ENCODE results near the gene PRRT2. TPM values are rescaled to one million over a fixed set of nuclear protein-coding genes. Genes with fewer than 3 reads are reported as not detected.

The PRRT2 gene
- total and polyA plus RNA-seq, 4 donors: 5.3 to 36.6 (median 20.7) TPM

GRCh38 chr16:29815032-29815721, 3.2 kb downstream of the PRRT2 start:
- WGBS, 2 donors: 4 to 5% methylated on average over 39 of the region's 39 CpGs
- Histone ChIP-seq H3K4me3 (ENCODE audit: low read length in 2 of 2) (peak overlapping the region in 1 of 2 donors; percentile 24), H3K27ac (ENCODE audit: low read depth in 1 of 2, low read length in 2 of 2) (peak overlapping the region in 1 of 2 donors; percentile 79), H3K36me3 (ENCODE audit: control insufficient read depth in 1 of 2, insufficient read depth in 2 of 2, low read length in 1 of 2) (no peaks in the 10 kb centered on the region), H3K4me1 (ENCODE audit: control insufficient read depth in 1 of 2, insufficient read depth in 2 of 2, low read length in 2 of 2) (no peaks in the 10 kb centered on the region), H3K9me3 (ENCODE audit: control insufficient read depth, low read length) (no peaks in the 10 kb centered on the region), H3K27me3 (ENCODE audit: control insufficient read depth in 1 of 2, insufficient read depth in 2 of 2, low read length in 1 of 2) (no peaks in the 10 kb centered on the region)
- DNase-seq (peak in 1 of 2 donors; percentile 66), ATAC-seq (ENCODE audit: low FRiP score) (no peak)
- intact Hi-C loops (cut with DNase I): loop anchor here (5.0 to 10.0 kb wide), 3 partner anchors 47 to 950 kb away; partner anchors contain the start of genes CDIPT (in 1 of the 2), CFAP119 (in 1 of the 2), HIRIP3 (in 1 of the 2) and INO80E (in 1 of the 2)

- Histone ChIP-seq H3K4me1 (ENCODE audit: control insufficient read depth in 1 of 2, insufficient read depth in 2 of 2, low read length in 2 of 2) (no peaks in the 10 kb centered on the region), H3K9me3 (ENCODE audit: control insufficient read depth, low read length) (no peaks in the 10 kb centered on the region), H3K27ac (ENCODE audit: low read depth in 1 of 2, low read length in 2 of 2) (peak within 1 kb of the TSS; percentile 10 to 79), H3K4me3 (ENCODE audit: low read length in 2 of 2) (peak within 1 kb of the TSS; percentile 44 to 60), H3K27me3 (ENCODE audit: control insufficient read depth in 1 of 2, insufficient read depth in 2 of 2, low read length in 1 of 2) (no peaks in the 10 kb centered on the region), H3K36me3 (ENCODE audit: control insufficient read depth in 1 of 2, insufficient read depth in 2 of 2, low read length in 1 of 2) (no peaks in the 10 kb centered on the region)
- DNase-seq (peak; percentile 99), ATAC-seq (ENCODE audit: low FRiP score) (peak; percentile 87)
- intact Hi-C loops (cut with DNase I): loop anchor here (5.0 to 10.0 kb wide), 3 partner anchors 46 to 949 kb away; partner anchors contain the start of genes CDIPT (in 1 of the 2), CFAP119 (in 1 of the 2), HIRIP3 (in 1 of the 2) and INO80E (in 1 of the 2)
- 0% methylated on average over 59 to 70 of the region's 70 CpGs for WGBS, 2 donors
These were observed 4.0 kb downstream of the PRRT2 start, which contains the start of gene PAGR1 for GRCh38 chr16:29815793-29816693. TSS of gene PAGR1 (plus strand) at chr16:29816152. CDS start at chr16:29816526, 374 bp downstream.

- peak; percentile 85 to 89 for DNase-seq
- H3K27me3 ChIP-seq (ENCODE audit: control insufficient read depth in 1 of 2, insufficient read depth in 2 of 2, low read length in 1 of 2): no peaks in the 10 kb centered on the region
- H3K36me3 ChIP-seq (ENCODE audit: control insufficient read depth in 1 of 2, insufficient read depth in 2 of 2, low read length in 1 of 2): no peaks in the 10 kb centered on the region
- peak overlapping the region; percentile 10 to 79 for H3K27ac ChIP-seq (ENCODE audit: low read depth in 1 of 2, low read length in 2 of 2)
- 4% methylated on average over 37 of the region's 37 CpGs for WGBS, 2 donors
- H3K4me3 ChIP-seq (ENCODE audit: low read length in 2 of 2): peak overlapping the region; percentile 44 to 60
- H3K9me3 ChIP-seq (ENCODE audit: control insufficient read depth, low read length): no peaks in the 10 kb centered on the region
- H3K4me1 ChIP-seq (ENCODE audit: control insufficient read depth in 1 of 2, insufficient read depth in 2 of 2, low read length in 2 of 2): no peaks in the 10 kb centered on the region
- intact Hi-C loops (cut with DNase I): loop anchor here (5.0 to 10.0 kb wide), 3 partner anchors 45 to 948 kb away; partner anchors contain the start of genes CDIPT (in 1 of the 2), CFAP119 (in 1 of the 2), HIRIP3 (in 1 of the 2) and INO80E (in 1 of the 2)
- ATAC-seq (ENCODE audit: low FRiP score): peak; percentile 61
These were observed 4.9 kb downstream of the PRRT2 start for GRCh38 chr16:29816694-29817441.

- Histone ChIP-seq H3K27me3 (ENCODE audit: control insufficient read depth in 1 of 2, insufficient read depth in 2 of 2, low read length in 1 of 2) (no peaks in the 10 kb centered on the region), H3K4me1 (ENCODE audit: control insufficient read depth in 1 of 2, insufficient read depth in 2 of 2, low read length in 2 of 2) (no peaks in the 10 kb centered on the region), H3K36me3 (ENCODE audit: control insufficient read depth in 1 of 2, insufficient read depth in 2 of 2, low read length in 1 of 2) (no peaks in the 10 kb centered on the region), H3K27ac (ENCODE audit: low read depth in 1 of 2, low read length in 2 of 2) (no peak overlapping the region), H3K4me3 (ENCODE audit: low read length in 2 of 2) (no peak overlapping the region), H3K9me3 (ENCODE audit: control insufficient read depth, low read length) (no peaks in the 10 kb centered on the region)
- WGBS, 2 donors: 82 to 85% methylated on average over 4 of the region's 4 CpGs
- no peak for ATAC-seq (ENCODE audit: low FRiP score)
- no peak for DNase-seq
- intact Hi-C loops (cut with DNase I): loop anchor here (5.0 to 10.0 kb wide), 3 partner anchors 44 to 947 kb away; partner anchors contain the start of genes CDIPT (in 1 of the 2), CFAP119 (in 1 of the 2), HIRIP3 (in 1 of the 2) and INO80E (in 1 of the 2)
These were observed 6.1 kb downstream of the PRRT2 start for GRCh38 chr16:29818082-29818481.

GRCh38 chr16:29819506-29819905, 7.5 kb downstream of the PRRT2 start:
- 74 to 76% methylated on average over 15 of the region's 15 CpGs for WGBS, 2 donors
- peak in 1 of 2 donors; percentile 46 for DNase-seq
- intact Hi-C loops (cut with DNase I): loop anchor here (5.0 to 10.0 kb wide), 3 partner anchors 43 to 945 kb away; partner anchors contain the start of genes CDIPT (in 1 of the 2), CFAP119 (in 1 of the 2), HIRIP3 (in 1 of the 2) and INO80E (in 1 of the 2)
- Histone ChIP-seq H3K36me3 (ENCODE audit: control insufficient read depth in 1 of 2, insufficient read depth in 2 of 2, low read length in 1 of 2) (no peaks in the 10 kb centered on the region), H3K27ac (ENCODE audit: low read depth in 1 of 2, low read length in 2 of 2) (no peak overlapping the region), H3K4me1 (ENCODE audit: control insufficient read depth in 1 of 2, insufficient read depth in 2 of 2, low read length in 2 of 2) (peaks cover 0 to 3% of the 10 kb centered on the region in 2 donors), H3K27me3 (ENCODE audit: control insufficient read depth in 1 of 2, insufficient read depth in 2 of 2, low read length in 1 of 2) (no peaks in the 10 kb centered on the region), H3K9me3 (ENCODE audit: control insufficient read depth, low read length) (no peaks in the 10 kb centered on the region), H3K4me3 (ENCODE audit: low read length in 2 of 2) (no peak overlapping the region)
- no peak for ATAC-seq (ENCODE audit: low FRiP score)

GRCh38 chr16:29820271-29820701, 8.3 kb downstream of the PRRT2 start, which contains the start of gene MVP:
TSS of gene MVP (plus strand) at chr16:29820462. CDS start at chr16:29830550, 10,088 bp downstream.
- intact Hi-C loops (cut with DNase I): loop anchor here in 1 of 2 donors (5.0 to 10.0 kb wide), 2 partner anchors 42 to 115 kb away; partner anchors contain the start of gene CDIPT
- Histone ChIP-seq H3K27ac (ENCODE audit: low read depth in 1 of 2, low read length in 2 of 2) (peak within 1 kb of the TSS; percentile 68 to 86), H3K4me1 (ENCODE audit: control insufficient read depth in 1 of 2, insufficient read depth in 2 of 2, low read length in 2 of 2) (peaks cover 0 to 3% of the 10 kb centered on the region in 2 donors), H3K36me3 (ENCODE audit: control insufficient read depth in 1 of 2, insufficient read depth in 2 of 2, low read length in 1 of 2) (no peaks in the 10 kb centered on the region), H3K9me3 (ENCODE audit: control insufficient read depth, low read length) (no peaks in the 10 kb centered on the region), H3K27me3 (ENCODE audit: control insufficient read depth in 1 of 2, insufficient read depth in 2 of 2, low read length in 1 of 2) (no peaks in the 10 kb centered on the region), H3K4me3 (ENCODE audit: low read length in 2 of 2) (peak within 1 kb of the TSS; percentile 79 to 89)
- DNase-seq: peak; percentile 84 to 87
- WGBS, 2 donors: 0 to 2% methylated on average over 4 of the region's 4 CpGs
- peak; percentile 62 for ATAC-seq (ENCODE audit: low FRiP score)

GRCh38 chr16:29820730-29821642, 9.0 kb downstream of the PRRT2 start:
- WGBS, 2 donors: 23 to 24% methylated on average over 11 of the region's 11 CpGs
- ATAC-seq (ENCODE audit: low FRiP score): no peak
- H3K27me3 ChIP-seq (ENCODE audit: control insufficient read depth in 1 of 2, insufficient read depth in 2 of 2, low read length in 1 of 2): no peaks in the 10 kb centered on the region
- H3K36me3 ChIP-seq (ENCODE audit: control insufficient read depth in 1 of 2, insufficient read depth in 2 of 2, low read length in 1 of 2): no peaks in the 10 kb centered on the region
- peaks cover 0 to 3% of the 10 kb centered on the region in 2 donors for H3K4me1 ChIP-seq (ENCODE audit: control insufficient read depth in 1 of 2, insufficient read depth in 2 of 2, low read length in 2 of 2)
- no peaks in the 10 kb centered on the region for H3K9me3 ChIP-seq (ENCODE audit: control insufficient read depth, low read length)
- intact Hi-C loops (cut with DNase I): loop anchor here in 1 of 2 donors (5.0 to 10.0 kb wide), 2 partner anchors 41 to 116 kb away; partner anchors contain the start of gene CDIPT
- peak; percentile 75 to 86 for DNase-seq
- H3K4me3 ChIP-seq (ENCODE audit: low read length in 2 of 2): peak overlapping the region; percentile 79 to 89
- peak overlapping the region; percentile 68 to 86 for H3K27ac ChIP-seq (ENCODE audit: low read depth in 1 of 2, low read length in 2 of 2)

Measured in aorta (tissue), 5 donors.